GM21528 (cell line): Measurements from ENCODE around the gene TMPRSS5.
"Not testable (repeated sequence)": the region's sequence is repeated elsewhere in the genome, so short reads cannot be mapped to it uniquely, and the experiment has no call there.

Source experiments
- ATAC-seq: cut with Tn5 transposase; IDR thresholded peaks from one replicate; pipeline ENCODE4 v1.9.1; 2021; ENCODE audit warnings: mild to moderate bottlenecking, moderate library complexity; ENCODE audit not compliant: unreplicated experiment, low FRiP score

Gene TMPRSS5

DNA sequence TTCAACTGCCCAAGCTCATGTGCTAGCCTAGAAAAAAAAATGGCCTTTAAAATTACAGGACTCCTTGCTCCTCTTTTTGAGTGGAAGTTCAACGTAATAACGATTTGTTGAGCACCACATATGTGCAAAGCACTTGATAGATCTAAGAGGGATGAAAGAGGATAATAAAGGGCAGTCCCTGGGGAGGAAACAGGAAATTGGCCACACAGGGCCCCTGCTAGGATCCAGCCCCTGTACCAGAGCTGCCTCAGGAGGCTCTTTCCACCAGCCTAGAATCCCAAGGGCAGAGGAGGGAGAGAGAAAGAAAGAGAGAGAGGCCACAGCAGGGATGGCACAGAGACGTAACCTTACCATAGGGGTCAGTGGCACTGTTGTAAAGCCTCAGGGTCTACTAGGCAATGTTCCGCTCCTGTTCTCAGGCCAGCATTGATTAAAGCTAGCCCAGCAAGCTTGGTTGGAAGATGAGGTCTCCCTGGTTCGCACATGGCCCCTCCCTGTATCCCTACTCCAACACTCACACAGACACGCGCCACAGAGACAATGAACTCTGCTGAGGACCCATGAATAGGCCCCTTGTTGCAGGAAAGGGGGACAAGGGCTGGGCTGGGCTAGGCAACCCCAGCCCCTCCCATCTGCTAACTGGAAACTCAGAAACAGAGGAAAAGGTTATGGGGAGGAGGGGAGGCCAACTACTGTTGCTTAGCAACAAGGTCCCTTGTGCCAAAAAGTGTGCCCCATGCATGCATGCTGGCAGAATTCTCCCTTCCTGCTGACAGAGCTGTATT is at the start of gene TMPRSS5:
TMPRSS5 (minus strand) TSS at position 438 of the 785 bp plus-strand sequence; CDS start at position 354, 84 bp downstream.
- no peak for ATAC-seq

DNA sequence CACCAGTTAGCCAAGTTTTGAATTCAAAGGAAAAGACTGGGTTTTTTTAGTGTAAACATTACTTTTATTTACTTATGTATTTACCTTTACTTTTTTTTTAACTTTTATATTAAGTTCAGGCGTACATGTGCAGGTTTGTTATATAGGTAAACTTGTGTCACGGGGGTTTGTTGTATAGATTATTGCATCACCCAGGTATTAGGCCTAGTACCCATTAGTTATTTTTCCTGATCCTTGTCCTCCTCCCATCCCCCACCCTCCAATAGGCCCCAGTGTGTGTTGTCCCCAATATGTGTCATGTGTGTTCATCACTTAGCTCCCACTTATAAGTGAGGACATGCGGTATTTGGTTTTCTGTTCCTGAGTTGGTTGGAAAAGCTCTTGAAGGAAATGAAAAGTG is 46.8 kb upstream of the TMPRSS5 start:
- no peak for ATAC-seq

GRCh38 chr11:113736323-113736722 is 30.2 kb upstream of the TMPRSS5 start:
- no peak for ATAC-seq

GRCh38 chr11:113732092-113732491 is 26.0 kb upstream of the TMPRSS5 start:
- ATAC-seq, result no peak

- ATAC-seq, result no peak
These were observed 25.0 kb upstream of the TMPRSS5 start for GRCh38 chr11:113730887-113731726.

GRCh38 chr11:113729456-113729855 is 23.3 kb upstream of the TMPRSS5 start:
- no peak for ATAC-seq

- ATAC-seq, result no peak
These were observed 22.7 kb upstream of the TMPRSS5 start for GRCh38 chr11:113728814-113729213.

DNA sequence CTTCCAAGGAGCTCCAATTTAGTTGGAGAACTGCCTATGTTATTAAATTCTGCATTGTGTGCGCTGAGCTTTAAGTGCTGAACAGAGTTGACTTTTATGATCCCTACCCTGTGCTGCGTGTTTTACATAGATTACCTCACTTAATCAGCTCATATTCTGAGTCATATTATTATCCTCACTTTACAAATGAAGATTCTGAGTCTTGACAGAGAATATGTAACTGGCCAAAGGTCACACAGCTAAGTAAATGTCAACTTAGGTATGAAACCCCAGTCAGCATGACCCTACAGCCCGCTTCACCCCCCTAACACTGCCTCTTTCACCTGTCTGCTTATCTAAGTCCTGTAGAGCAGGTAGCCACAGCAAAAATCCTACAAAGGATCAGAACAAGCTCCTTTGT is 19.8 kb upstream of the TMPRSS5 start:
- no peak for ATAC-seq

DNA sequence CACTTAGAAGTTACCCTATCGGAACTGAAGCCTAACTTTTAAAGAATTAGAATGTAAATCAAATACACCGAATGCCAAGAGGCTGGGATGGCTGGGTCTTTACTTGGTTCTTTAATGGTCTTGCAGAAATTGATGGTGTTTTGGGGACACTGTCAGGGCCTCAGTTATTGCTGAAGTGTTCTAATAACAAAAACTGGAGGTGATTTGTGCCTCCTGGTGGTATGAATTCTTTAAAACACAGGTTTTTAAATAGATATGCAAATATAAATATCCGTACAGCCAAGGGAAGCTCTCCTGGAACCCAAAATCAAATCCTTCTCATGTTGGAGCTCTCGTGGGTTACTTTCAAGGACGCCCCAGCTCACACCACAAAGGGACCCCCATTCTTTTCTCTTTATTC is 19.3 kb upstream of the TMPRSS5 start:
- no peak for ATAC-seq

- no peak for ATAC-seq
These were observed 18.7 kb upstream of the TMPRSS5 start for GRCh38 chr11:113724778-113725177.

GRCh38 chr11:113723787-113724186 is 17.7 kb upstream of the TMPRSS5 start:
- ATAC-seq, result no peak

DNA sequence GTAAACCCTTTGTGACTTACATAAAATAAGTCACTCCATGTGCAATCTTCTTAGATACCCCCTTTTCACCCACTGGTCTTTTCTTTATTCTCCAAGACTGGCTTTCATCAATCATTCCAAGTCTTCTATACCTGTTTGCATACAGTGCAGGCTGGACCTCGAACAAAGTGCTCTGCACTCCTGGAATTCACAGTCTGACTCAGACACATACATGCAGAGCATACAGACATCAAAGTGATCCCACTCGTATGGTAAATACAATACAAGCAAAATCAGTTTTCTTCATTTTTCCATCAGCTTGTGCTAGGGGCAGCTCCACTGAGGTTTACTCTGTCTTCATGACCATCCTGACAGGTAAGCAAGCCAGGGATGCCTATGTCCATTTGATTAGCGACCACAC is 16.8 kb upstream of the TMPRSS5 start:
- ATAC-seq, result no peak

DNA sequence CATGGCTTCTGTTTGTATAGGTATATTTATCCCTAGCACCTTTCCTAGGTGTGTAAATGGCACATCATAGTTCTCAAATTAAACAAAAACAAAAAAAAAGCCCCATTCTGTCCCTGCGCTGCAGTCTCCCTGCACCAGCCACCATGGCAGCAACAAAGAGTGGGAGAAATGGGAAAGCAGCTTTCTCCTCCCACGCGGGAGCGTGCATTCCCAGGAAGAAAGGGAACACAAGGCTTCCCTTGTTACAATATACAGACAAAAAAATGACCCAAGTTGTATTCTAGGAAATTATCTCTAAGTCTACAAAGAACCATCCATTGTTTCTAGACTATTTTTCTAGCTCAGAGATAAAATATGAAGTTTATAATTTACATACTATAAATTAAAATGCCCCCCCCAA is 16.1 kb upstream of the TMPRSS5 start:
- no peak for ATAC-seq

DNA sequence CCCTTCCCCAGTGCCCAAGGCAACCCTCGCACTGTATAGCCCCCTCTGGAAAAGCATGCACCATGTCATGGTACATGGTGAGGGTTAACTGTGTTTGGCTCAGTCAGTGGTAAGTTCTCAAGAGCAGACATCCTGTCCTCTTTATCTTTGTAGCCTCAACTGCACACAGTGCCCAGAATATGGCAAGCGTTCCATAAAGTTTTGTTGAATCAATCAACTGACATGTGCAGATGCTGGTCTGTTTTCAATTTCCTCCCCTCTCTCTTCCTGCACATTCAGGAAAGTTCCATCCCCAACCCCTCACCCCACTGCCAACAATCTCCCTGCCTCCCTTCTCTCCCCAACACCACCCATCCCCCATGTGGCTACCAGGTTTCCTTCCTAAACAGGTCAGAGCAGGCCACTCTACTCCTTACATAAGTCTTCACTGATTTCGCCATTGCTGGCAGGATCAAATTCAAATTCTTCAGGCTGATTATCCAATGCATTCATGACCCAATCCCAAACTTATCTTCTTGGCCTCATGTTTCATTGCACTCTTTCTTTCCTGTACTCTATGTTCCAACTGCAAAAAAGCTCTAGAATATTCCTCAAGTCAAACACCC is 15.5 kb upstream of the TMPRSS5 start:
- ATAC-seq, result no peak

- not testable (repeated sequence) for ATAC-seq
These were observed 14.4 kb upstream of the TMPRSS5 start for GRCh38 chr11:113720478-113720877.

GRCh38 chr11:113715882-113716625 is 9.9 kb upstream of the TMPRSS5 start:
- ATAC-seq, result no peak

DNA sequence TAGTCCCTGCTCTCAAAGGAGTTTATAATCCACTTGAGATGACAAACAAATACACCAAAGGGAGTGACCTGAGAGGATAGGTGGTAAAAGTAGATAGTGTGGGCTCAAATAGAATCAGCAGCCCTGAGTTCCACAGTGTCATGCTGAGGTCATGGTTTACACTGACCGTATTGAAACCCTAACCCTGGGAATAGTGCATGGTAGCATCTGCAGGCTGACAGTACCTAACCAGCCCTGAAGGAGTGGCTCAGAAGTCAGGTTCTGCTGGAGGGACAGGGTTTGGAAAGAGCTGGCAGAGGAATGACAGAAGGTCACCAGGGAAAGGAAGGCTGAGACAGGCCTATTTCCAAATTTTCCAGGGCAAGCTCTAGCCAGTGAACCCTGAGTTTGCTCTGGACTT is 9.2 kb upstream of the TMPRSS5 start:
- no peak for ATAC-seq

DNA sequence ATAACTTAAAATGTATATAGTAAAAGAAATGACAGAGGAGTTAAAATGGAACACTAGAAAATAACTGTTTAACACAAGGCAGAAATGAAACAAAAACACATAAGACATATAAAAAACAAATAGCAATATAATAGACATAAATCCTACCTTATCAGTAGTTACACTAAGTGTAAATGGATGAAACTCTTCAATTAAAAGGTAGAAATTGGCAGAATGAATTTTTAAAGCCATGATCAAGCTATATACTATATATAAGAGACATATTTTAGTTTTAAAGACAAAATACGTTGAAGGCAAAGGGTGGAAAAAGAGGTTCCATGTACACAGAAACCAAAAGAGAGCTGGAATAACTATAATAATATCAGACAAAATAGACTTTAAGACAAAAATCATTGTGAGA is 4.9 kb upstream of the TMPRSS5 start:
- no peak for ATAC-seq

DNA sequence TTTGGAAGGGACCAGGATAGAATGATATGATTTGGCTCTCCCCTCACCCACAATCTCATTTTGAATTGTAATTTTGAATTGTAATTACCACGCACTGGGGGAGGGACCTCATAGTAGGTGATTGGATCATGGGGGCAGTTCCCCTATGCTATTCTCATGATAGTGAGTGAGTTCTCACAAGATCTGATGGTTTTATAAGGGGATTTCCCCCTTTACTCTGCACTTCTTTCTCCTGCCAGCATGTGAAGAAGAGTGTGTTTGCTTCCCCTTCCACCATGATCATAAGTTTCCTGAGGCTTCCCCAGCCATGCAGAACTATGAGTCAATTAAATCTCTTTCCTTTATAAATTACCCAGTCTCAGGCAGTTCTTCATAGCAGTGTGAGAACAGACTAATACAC is 2.6 kb downstream of the TMPRSS5 start:
- not testable (repeated sequence) for ATAC-seq

DNA sequence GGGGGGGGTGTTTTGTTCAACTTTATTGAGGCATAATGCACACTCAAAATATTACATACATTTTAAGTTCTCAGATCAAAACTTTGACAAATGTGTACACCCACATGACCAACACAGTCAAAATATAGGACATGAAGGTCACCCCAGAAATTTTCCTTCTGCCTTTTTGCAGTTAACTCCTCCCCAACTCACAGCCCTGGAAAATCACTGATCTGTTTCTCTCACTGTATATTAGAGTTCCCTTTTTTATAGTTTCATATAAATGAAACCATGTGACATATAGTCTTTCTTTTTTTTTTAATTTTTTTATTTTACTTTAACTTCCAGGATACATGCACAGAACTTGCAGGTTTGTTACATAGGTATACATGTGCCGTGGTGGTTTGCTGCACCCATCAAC is 4.6 kb downstream of the TMPRSS5 start:
- ATAC-seq, result no peak

- no peak for ATAC-seq
These were observed 7.6 kb downstream of the TMPRSS5 start for GRCh38 chr11:113698515-113698914.
